Sigmoid colon (tissue), 7 donors: Measurements from ENCODE around the gene ADAMTSL1. TPM values are rescaled to one million over a fixed set of nuclear protein-coding genes. Genes with fewer than 3 reads are reported as not detected.

ENCODE experiments used
- DNase-seq: peaks from one replicate; pipeline ENCODE4 v3.0.0-alpha.2; 2019
- H3K27ac ChIP-seq, 4 donors: fragments of 200-600 bp; sonication (generic); one replicate each; pipeline ENCODE4 v1.5.1; 2016 to 2019; ENCODE audit warnings: mild to moderate bottlenecking in 1 of 4
- H3K27me3 ChIP-seq, 3 donors: fragments of 200-600 bp; sonication (generic); one replicate each; pipeline ENCODE4 v1.5.1; 2019; ENCODE audit warnings: mild to moderate bottlenecking in 1 of 3
- H3K36me3 ChIP-seq, 4 donors: fragments of 200-600 bp; sonication (generic); one replicate each; pipeline ENCODE4 v1.5.1; 2016 to 2019
- H3K4me1 ChIP-seq, 4 donors: fragments of 200-600 bp; sonication (generic); one replicate each; pipeline ENCODE4 v1.5.1; 2017 to 2019
- H3K4me3 ChIP-seq, 4 donors: fragments of 200-600 bp; sonication (generic); one replicate each; pipeline ENCODE4 v1.5.1; 2017 to 2019; ENCODE audit warnings: mild to moderate bottlenecking in 2 of 4, moderate library complexity in 1 of 4
- H3K9me3 ChIP-seq, 4 donors: fragments of 200-600 bp in 3 of 4; sonication (generic) in 3 of 4; one replicate each; pipeline versions ENCODE4 v1.5.1 to v1.6.1; 2013 to 2019
- CTCF ChIP-seq, 4 experiments: fragments of 450-650 bp in 3 of 4; fragments of 200-600 bp in 1 of 4; IDR thresholded peaks; one replicate each; pipeline ENCODE4 v1.5.1; 2016 to 2019; ENCODE audit warnings: antibody characterized with exemption in 4 of 4, mild to moderate bottlenecking in 3 of 4, moderate library complexity in 2 of 4
- EP300 ChIP-seq, 4 donors: sonication (generic); formaldehyde crosslinking; IDR thresholded peaks; one replicate each; pipeline ENCODE4 v1.6.1; 2017; ENCODE audit warnings: antibody characterized with exemption in 4 of 4
- POLR2A ChIP-seq, 2 donors: fragments of 450-650 bp; IDR thresholded peaks; one replicate each; pipeline ENCODE4 v1.6.1; 2016; ENCODE audit warnings: antibody characterized with exemption in 2 of 2, mild to moderate bottlenecking in 2 of 2, moderate library complexity in 2 of 2
- POLR2AphosphoS5 ChIP-seq, 4 donors: sonication (generic); formaldehyde crosslinking; IDR thresholded peaks; one replicate each; pipeline ENCODE4 v1.6.1; 2017; ENCODE audit warnings: antibody characterized with exemption in 4 of 4
- WGBS, 2 donors: extraction: QIAGEN DNeasy Blood & Tissue Kit; methylation state at CpG; one replicate each; pipeline ENCODE4 v1.1.7; 2013; 5-methylcytosine and 5-hydroxymethylcytosine counted together
- intact Hi-C: fragments of 100-400 bp; cut with DNase I; formaldehyde crosslinking; loops from one replicate; pipeline ENCODE4 v1.15.1; 2023
- polyA plus RNA-seq, 3 donors: library from polyadenylated mRNA; stranded (reverse); fragments of 200-250 nt; gene quantifications; one replicate each; pipeline ENCODE4 v1.2.3, GENCODE V29; 2013
- total RNA-seq, 4 donors: library from RNA; depleted of rRNA; stranded (reverse); fragments of >200 nt; gene quantifications; one replicate each; pipeline ENCODE4 v1.1.0, GENCODE V29; 2016
- donor health status: healthy with polysubstance abuse.
- donor health status: Bipolar disorder and iron deficiency.
- donor health status: healthy.

Gene ADAMTSL1
- total and polyA plus RNA-seq, 7 donors, result 1.4 to 13.6 (median 6.5) TPM

- Histone ChIP-seq H3K36me3 (no peaks in the 10 kb centered on the region), H3K4me1 (peaks cover 0 to 26% (median 21%) of the 10 kb centered on the region in 4 donors), H3K27me3 (no peaks in the 10 kb centered on the region), H3K27ac (no peak overlapping the region), H3K4me3 (no peak overlapping the region), H3K9me3 (no peaks in the 10 kb centered on the region)
- TF ChIP-seq CTCF (IDR thresholded peaks at IDR 0.05) (no peak), POLR2AphosphoS5 (IDR thresholded peaks at IDR 0.05) (no peak)
- no peak for DNase-seq
- intact Hi-C loops, result loop anchor here (10.0 kb wide), 1 partner anchor 61 kb away; no protein-coding TSS in a partner anchor
- WGBS, 2 donors, result 80 to 89% methylated on average over 3 of the region's 3 CpGs
These were observed 310.0 kb downstream of the ADAMTSL1 start for GRCh38 chr9:18783909-18784308.

DNA sequence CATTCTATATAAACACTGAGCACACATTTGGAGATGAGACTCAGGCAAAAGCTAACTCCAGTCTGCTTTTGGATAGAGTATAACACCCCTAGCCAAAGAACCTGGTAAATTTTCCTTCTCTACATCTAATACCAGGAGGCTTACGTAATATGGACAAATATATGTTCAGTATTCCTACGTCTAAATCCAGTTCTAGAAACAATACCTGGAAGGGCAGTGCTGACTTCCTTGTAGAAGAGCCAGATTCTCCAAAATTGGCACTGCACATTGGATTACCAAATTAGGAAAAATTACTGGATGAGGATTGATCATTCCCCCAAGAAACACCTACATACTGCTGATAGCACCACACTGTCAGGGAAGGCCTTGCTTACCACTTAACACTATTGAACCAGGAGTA is 311.7 kb downstream of the ADAMTSL1 start:
- WGBS, 2 donors, result 84 to 87% methylated on average over 2 of the region's 2 CpGs
- TF ChIP-seq POLR2A (IDR thresholded peaks at IDR 0.05) (no peak), POLR2AphosphoS5 (IDR thresholded peaks at IDR 0.05) (no peak), EP300 (IDR thresholded peaks at IDR 0.05) (no peak), CTCF (IDR thresholded peaks at IDR 0.05) (no peak)
- H3K27ac ChIP-seq, result peak overlapping the region in 2 of 4 donors; percentile 54 to 56

DNA sequence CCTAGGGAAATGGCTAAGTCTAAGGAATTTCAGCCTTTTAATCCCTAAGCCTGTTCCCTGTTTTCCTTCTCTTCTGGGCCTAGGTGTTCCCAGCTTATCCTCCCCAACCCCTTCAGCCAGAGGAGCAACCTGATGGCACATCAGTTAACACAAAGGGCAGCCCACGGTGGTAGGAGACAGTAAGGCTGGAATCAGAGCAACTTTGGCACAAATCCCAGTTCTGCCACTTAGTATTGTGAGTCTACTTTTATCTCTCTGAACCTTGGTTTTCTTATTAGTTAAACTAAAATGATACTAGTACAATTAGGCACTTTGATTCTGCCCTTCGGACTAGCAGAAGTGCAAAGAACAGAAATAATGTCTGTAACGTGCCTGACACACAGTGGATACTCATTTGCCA is 312.2 kb downstream of the ADAMTSL1 start:
- Histone ChIP-seq H3K27ac (peak overlapping the region in 3 of 4 donors; percentile 37 to 56 (median 54)), H3K9me3 (no peaks in the 10 kb centered on the region), H3K36me3 (no peaks in the 10 kb centered on the region), H3K27me3 (no peaks in the 10 kb centered on the region), H3K4me3 (no peak overlapping the region), H3K4me1 (peaks cover 0 to 26% (median 21%) of the 10 kb centered on the region in 4 donors)
- WGBS, 2 donors, result 39 to 72% methylated on average over 3 of the region's 3 CpGs
- no peak for DNase-seq
- intact Hi-C loops, result loop anchor here (10.0 kb wide), 1 partner anchor 59 kb away; no protein-coding TSS in a partner anchor
- no peak for TF ChIP-seq POLR2A (IDR thresholded peaks at IDR 0.05)
- TF ChIP-seq POLR2AphosphoS5 (IDR thresholded peaks at IDR 0.05), result no peak
- no peak for TF ChIP-seq CTCF (IDR thresholded peaks at IDR 0.05)
- TF ChIP-seq EP300 (IDR thresholded peaks at IDR 0.05), result no peak

More for the DNA sequence above, 311.7 kb downstream of the ADAMTSL1 start:
- H3K4me1 ChIP-seq, result peaks cover 0 to 26% (median 21%) of the 10 kb centered on the region in 4 donors
- intact Hi-C loops, result loop anchor here (10.0 kb wide), 1 partner anchor 59 kb away; no protein-coding TSS in a partner anchor
- no peaks in the 10 kb centered on the region for H3K9me3 ChIP-seq
- H3K4me3 ChIP-seq, result no peak overlapping the region
- DNase-seq, result no peak
- no peaks in the 10 kb centered on the region for H3K27me3 ChIP-seq
- H3K36me3 ChIP-seq, result no peaks in the 10 kb centered on the region

GRCh38 chr9:18786911-18787650 is 313.1 kb downstream of the ADAMTSL1 start:
- TF ChIP-seq POLR2AphosphoS5 (IDR thresholded peaks at IDR 0.05), result peak in 1 of 4 donors; percentile 14
- no peak for TF ChIP-seq POLR2A (IDR thresholded peaks at IDR 0.05)
- Histone ChIP-seq H3K4me1 (peaks cover 0 to 26% (median 21%) of the 10 kb centered on the region in 4 donors), H3K27me3 (no peaks in the 10 kb centered on the region), H3K27ac (peak overlapping the region; percentile 20 to 56 (median 46)), H3K36me3 (no peaks in the 10 kb centered on the region), H3K9me3 (no peaks in the 10 kb centered on the region), H3K4me3 (no peak overlapping the region)
- DNase-seq, result no peak
- intact Hi-C loops, result loop anchor here (10.0 kb wide), 1 partner anchor 58 kb away; no protein-coding TSS in a partner anchor
- 46 to 73% methylated on average over 2 of the region's 2 CpGs for WGBS, 2 donors

DNA sequence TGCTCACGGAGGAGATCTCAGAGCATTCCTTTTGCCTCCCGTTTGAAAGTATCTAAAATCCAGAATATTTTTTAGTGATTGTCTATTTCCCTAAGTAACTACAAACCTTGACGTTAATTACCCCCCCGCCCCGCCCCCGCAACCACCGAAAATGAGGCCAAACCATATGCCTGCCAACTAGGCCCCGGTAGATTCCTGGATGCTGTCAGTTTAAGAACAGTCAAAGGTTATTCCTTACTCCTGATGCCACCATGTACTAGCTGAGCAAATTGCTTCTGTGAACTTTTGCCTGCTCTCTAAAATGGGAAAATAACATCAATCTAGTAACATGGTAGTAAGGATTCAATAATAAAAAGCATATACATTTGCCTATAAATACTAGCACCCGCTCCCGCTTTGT is 314.3 kb downstream of the ADAMTSL1 start:
- H3K27ac ChIP-seq, result peak overlapping the region in 1 of 4 donors; percentile 54
- no peak for TF ChIP-seq EP300 (IDR thresholded peaks at IDR 0.05)
- no peak for TF ChIP-seq CTCF (IDR thresholded peaks at IDR 0.05)
- TF ChIP-seq POLR2AphosphoS5 (IDR thresholded peaks at IDR 0.05), result no peak
- no peak for TF ChIP-seq POLR2A (IDR thresholded peaks at IDR 0.05)
- WGBS, 2 donors, result 92 to 93% methylated on average over 10 of the region's 10 CpGs
- DNase-seq, result no peak
- no peaks in the 10 kb centered on the region for H3K9me3 ChIP-seq
- no peaks in the 10 kb centered on the region for H3K36me3 ChIP-seq
- no peaks in the 10 kb centered on the region for H3K27me3 ChIP-seq
- H3K4me3 ChIP-seq, result no peak overlapping the region
- intact Hi-C loops, result loop anchor here (10.0 kb wide), 1 partner anchor 57 kb away; no protein-coding TSS in a partner anchor
- H3K4me1 ChIP-seq, result peaks cover 0 to 26% (median 21%) of the 10 kb centered on the region in 4 donors
